GM23338 (cell line): ENCODE measurements around the gene MACO1. TPM values are rescaled to one million over a fixed set of nuclear protein-coding genes. Genes with fewer than 3 reads are reported as not detected.

Experiments used
- ATAC-seq: fragments of 200-7000 bp; cut with Tn5 transposase; 3 replicates; pipeline ENCODE4 v1.9.1; 2020
- DNase-seq: peaks from one replicate; pipeline ENCODE4 v3.0.0-alpha.2; 2015; ENCODE audit warnings: low spot score
- H2AFZ ChIP-seq: fragments of 200-600 bp; sonication (generic); 2 replicates; pipeline ENCODE4 v1.8.0; 2016; ENCODE audit warnings: antibody characterized with exemption, mild to moderate bottlenecking, moderate library complexity
- H3F3A ChIP-seq: fragments of 200-600 bp; sonication (generic); replicated peaks from 2 replicates; pipeline ENCODE4 v1.8.0; 2017; ENCODE audit warnings: antibody characterized with exemption, mixed run types, low read depth
- H3K27ac ChIP-seq: fragments of 200-600 bp; sonication (generic); 2 replicates; pipeline ENCODE4 v1.6.1; 2016; ENCODE audit warnings: low read depth
- H3K27me3 ChIP-seq: fragments of 200-600 bp; sonication (generic); 2 replicates; pipeline ENCODE4 v1.8.0; 2016; ENCODE audit warnings: mild to moderate bottlenecking, mixed run types, moderate library complexity; ENCODE audit not compliant: insufficient read depth
- H3K36me3 ChIP-seq: fragments of 200-600 bp; sonication (generic); 2 replicates; pipeline ENCODE4 v1.8.0; 2016; ENCODE audit warnings: mild to moderate bottlenecking; ENCODE audit not compliant: insufficient read depth
- H3K4me1 ChIP-seq: fragments of 200-600 bp; sonication (generic); 2 replicates; pipeline ENCODE4 v1.8.0; 2016; ENCODE audit warnings: mild to moderate bottlenecking, moderate library complexity; ENCODE audit not compliant: insufficient read depth
- H3K4me2 ChIP-seq: fragments of 200-600 bp; sonication (generic); 2 replicates; pipeline ENCODE4 v1.7.1; 2017; ENCODE audit warnings: mixed run types
- H3K4me3 ChIP-seq: fragments of 200-600 bp; sonication (generic); 2 replicates; pipeline ENCODE4 v1.6.1; 2016; ENCODE audit warnings: mixed run types
- H3K79me2 ChIP-seq: fragments of 200-600 bp; sonication (generic); replicated peaks from 2 replicates; pipeline ENCODE4 v1.8.0; 2017; ENCODE audit warnings: mild to moderate bottlenecking; ENCODE audit not compliant: insufficient read depth
- H3K9me2 ChIP-seq: fragments of 200-600 bp; sonication (generic); 2 replicates; pipeline ENCODE4 v1.8.0; 2017; ENCODE audit not compliant: insufficient read depth
- H4K20me1 ChIP-seq: fragments of 200-600 bp; sonication (generic); replicated peaks from 2 replicates; pipeline ENCODE4 v1.8.0; 2017; ENCODE audit warnings: mild to moderate bottlenecking; ENCODE audit not compliant: insufficient read depth
- H3K27ac Mint-ChIP-seq: 2 replicates; pipeline ENCODE4 v1.8.0; 2020; ENCODE audit warnings: inconsistent platforms, mild to moderate bottlenecking, moderate library complexity, mixed read lengths
- H3K27me3 Mint-ChIP-seq: 3 replicates; pipeline ENCODE4 v1.8.0; 2022; ENCODE audit warnings: low read depth, mild to moderate bottlenecking, moderate library complexity, mixed read lengths, inconsistent platforms; ENCODE audit not compliant: insufficient read depth, poor library complexity
- H3K36me3 Mint-ChIP-seq: 3 replicates; pipeline ENCODE4 v1.8.0; 2021; ENCODE audit warnings: low read depth, mild to moderate bottlenecking, inconsistent platforms, moderate library complexity, mixed read lengths
- H3K4me1 Mint-ChIP-seq: 3 replicates; pipeline ENCODE4 v1.8.0; 2020; ENCODE audit warnings: mild to moderate bottlenecking, inconsistent platforms, mixed read lengths
- H3K4me3 Mint-ChIP-seq: 3 replicates; pipeline ENCODE4 v1.8.0; 2021; ENCODE audit warnings: moderate library complexity, mild to moderate bottlenecking, inconsistent platforms, mixed read lengths
- H3K9me3 Mint-ChIP-seq: 3 replicates; pipeline ENCODE4 v1.8.0; 2020; ENCODE audit warnings: moderate library complexity, mild to moderate bottlenecking, inconsistent platforms, mixed read lengths
- CREB1 ChIP-seq: fragments of 250-450 bp; sonication (Bioruptor Pico); IDR thresholded peaks from 2 replicates; pipeline ENCODE4 v1.5.0; 2020; ENCODE audit warnings: low read depth, mild to moderate bottlenecking, moderate library complexity
- EZH2phosphoT487 ChIP-seq: fragments of 200-600 bp; sonication (generic); IDR thresholded peaks from one replicate; pipeline ENCODE4 v1.8.1; 2018; ENCODE audit warnings: antibody characterized with exemption; ENCODE audit not compliant: unreplicated experiment
- JUNB ChIP-seq: IDR thresholded peaks from one replicate; pipeline ENCODE4 v1.6.1; 2016; ENCODE audit warnings: antibody characterized with exemption; ENCODE audit not compliant: unreplicated experiment
- POLR2AphosphoS5 ChIP-seq: IDR thresholded peaks from 2 replicates; pipeline ENCODE4 v1.6.1; 2016; ENCODE audit warnings: antibody characterized with exemption, low read depth
- STAT1 ChIP-seq: IDR thresholded peaks from one replicate; pipeline ENCODE4 v1.6.1; 2016; ENCODE audit warnings: antibody characterized with exemption; ENCODE audit not compliant: unreplicated experiment
- ZNF114 ChIP-seq: fragments of 250-450 bp; sonication (Bioruptor Pico); IDR thresholded peaks from 2 replicates; pipeline ENCODE4 v1.5.0; 2020; ENCODE audit warnings: mild to moderate bottlenecking, moderate library complexity
- polyA plus RNA-seq: library from polyadenylated mRNA; unstranded; fragments of >200 nt; fragmentation: Nextera tagmentation; extraction: Ambion mirVana; gene quantifications from 2 replicates; pipeline ENCODE4 v1.2.1, GENCODE V29; 2016
- total RNA-seq: library from RNA; depleted of rRNA; stranded (reverse); fragments of >200 nt; shearing (Covaris generic); gene quantifications from 2 replicates; pipeline ENCODE4 v1.2.3, GENCODE V29; 2014
- TF ChIP-seq, protein P1 (sequence below), 2 experiments: fragments of 200-600 bp in 1 of 2; sonication (generic) in 1 of 2; conservative IDR thresholded peaks; 2 replicates each; pipeline versions ENCODE4 v1.5.1 to v1.6.1; 2016 to 2017; ENCODE audit warnings: antibody characterized with exemption in 2 of 2, low read depth in 2 of 2, mild to moderate bottlenecking in 2 of 2, moderate library complexity in 1 of 2
- TF ChIP-seq, protein P2 (sequence below): fragments of 250-450 bp; sonication (Bioruptor Pico); IDR thresholded peaks from 2 replicates; pipeline ENCODE4 v1.5.0; 2020; ENCODE audit warnings: mild to moderate bottlenecking, moderate library complexity
- TF ChIP-seq, protein P3 (sequence below): IDR thresholded peaks from 2 replicates; pipeline ENCODE4 v1.6.1; 2016; ENCODE audit warnings: antibody characterized with exemption

The MACO1 gene
- total and polyA plus RNA-seq, 2 experiments from 2014 or later, result 9.8 to 10.6 TPM

DNA sequence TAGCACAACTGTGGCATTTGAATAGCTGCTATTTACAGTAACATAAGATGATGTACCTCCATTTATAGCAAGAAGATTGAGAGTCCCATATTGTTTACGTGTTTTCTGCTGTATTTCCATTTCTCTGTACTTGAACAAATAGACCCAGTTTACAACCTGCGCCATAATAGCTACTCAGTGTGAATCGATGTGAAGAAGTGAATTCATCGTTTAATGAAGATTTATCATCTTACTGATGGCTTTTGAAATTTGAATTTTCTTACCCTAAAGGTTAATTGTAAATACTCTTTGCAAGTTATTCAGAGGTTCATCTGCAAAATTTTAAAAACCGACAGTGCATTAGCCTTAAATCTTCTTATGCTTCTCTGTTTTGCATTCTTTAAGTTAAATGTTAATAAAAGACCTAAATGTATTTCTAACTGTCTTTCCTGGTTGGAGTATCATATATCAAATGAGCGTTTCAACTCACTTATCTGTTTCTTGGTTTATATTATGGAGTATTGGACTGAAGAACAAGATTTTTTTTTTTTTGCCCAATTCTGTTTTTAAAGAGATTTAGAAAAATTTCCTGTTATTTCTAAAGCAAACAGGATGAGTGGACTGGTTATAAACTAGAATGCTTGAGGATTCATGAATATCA, 2.2 kb downstream of the MACO1 start:
- Mint-ChIP-seq H3K27me3 (peaks cover 3% of the 10 kb centered on the region), H3K4me1 (peaks cover 3% of the 10 kb centered on the region; the same call in 2 of the 3 replicates), H3K4me3 (no peak overlapping the region; the same call in 2 of the 3 replicates), H3K36me3 (no peaks in the 10 kb centered on the region), H3K27ac (no peak overlapping the region), H3K9me3 (no peaks in the 10 kb centered on the region)
- peaks cover 8% of the 10 kb centered on the region for H3K4me1 ChIP-seq
- TF ChIP-seq POLR2AphosphoS5, result no peak
- H3K4me2 ChIP-seq, result no peak overlapping the region
- H2AFZ ChIP-seq, result no peak overlapping the region
- no peak overlapping the region for H3K4me3 ChIP-seq
- H4K20me1 ChIP-seq, result peaks cover 3% of the 10 kb centered on the region
- 0 out of 2 replicates have a peak, but pooled peaks cover 2% of the 10 kb centered on the region for H3F3A ChIP-seq
- peaks cover 9% of the 10 kb centered on the region; the same call in 1 of the 2 replicates for H3K27me3 ChIP-seq
- H3K9me2 ChIP-seq, result no peaks in the 10 kb centered on the region
- no peak for DNase-seq
- H3K79me2 ChIP-seq, result peaks cover 57% of the 10 kb centered on the region
- H3K27ac ChIP-seq, result no peak overlapping the region
- H3K36me3 ChIP-seq, result no peaks in the 10 kb centered on the region
- no peak for ATAC-seq

DNA sequence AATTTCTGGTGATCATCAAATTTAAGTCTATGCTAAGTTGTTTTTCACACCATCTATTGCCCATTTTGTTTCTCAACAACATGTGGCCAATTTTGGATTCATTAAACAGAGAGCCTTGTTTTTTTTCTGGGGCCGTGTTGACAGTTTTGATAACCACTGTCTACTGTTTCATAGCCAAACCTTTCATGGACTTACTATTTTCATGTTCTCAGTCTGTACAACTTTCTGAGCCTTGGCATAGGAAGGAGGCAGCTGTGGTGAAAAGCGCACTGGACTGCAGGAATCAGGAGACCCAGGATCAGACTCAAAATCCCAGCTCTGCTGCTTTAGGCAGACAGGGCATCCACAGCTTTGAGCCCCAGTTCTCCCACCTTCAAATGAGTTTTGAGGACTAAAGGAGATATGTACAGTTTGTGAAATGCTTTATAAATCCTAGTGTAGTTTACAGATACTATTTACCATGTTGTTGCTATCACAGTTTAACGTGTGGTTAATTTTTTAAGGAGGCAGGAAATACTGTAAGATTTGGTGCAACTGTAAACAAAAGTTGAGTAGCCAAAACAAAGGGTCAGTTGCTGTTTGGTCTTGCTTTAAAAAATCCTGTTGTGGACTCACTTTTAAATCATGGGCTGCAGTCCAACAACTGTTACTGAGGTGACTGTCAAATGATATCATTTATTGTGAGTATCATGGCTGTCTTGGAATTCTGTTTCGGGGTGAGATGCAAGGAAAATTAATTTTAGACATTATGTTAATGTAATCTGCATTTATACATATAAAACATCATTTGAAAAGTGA, 2.9 kb downstream of the MACO1 start:
- Histone ChIP-seq H3K36me3 (no peaks in the 10 kb centered on the region), H3K27me3 (peaks cover 7% of the 10 kb centered on the region; the same call in 1 of the 2 replicates), H3K9me2 (no peaks in the 10 kb centered on the region), H3F3A (0 out of 2 replicates have a peak, but pooled peaks cover 2% of the 10 kb centered on the region), H2AFZ (no peak overlapping the region), H3K4me1 (peaks cover 8% of the 10 kb centered on the region), H3K79me2 (peaks cover 60% of the 10 kb centered on the region), H3K4me3 (no peak overlapping the region), H3K4me2 (no peak overlapping the region), H4K20me1 (peaks cover 3% of the 10 kb centered on the region), H3K27ac (no peak overlapping the region)
- H3K36me3 Mint-ChIP-seq, result no peaks in the 10 kb centered on the region
- DNase-seq (no peak), ATAC-seq (no peak)
- no peaks in the 10 kb centered on the region for H3K9me3 Mint-ChIP-seq
- H3K27me3 Mint-ChIP-seq, result peaks cover 3% of the 10 kb centered on the region
- H3K27ac Mint-ChIP-seq, result no peak overlapping the region
- no peak overlapping the region for H3K4me3 Mint-ChIP-seq
- peaks cover 3% of the 10 kb centered on the region; the same call in 2 of the 3 replicates for H3K4me1 Mint-ChIP-seq
- TF ChIP-seq EZH2phosphoT487, result no peak
- TF ChIP-seq, protein P1, sequence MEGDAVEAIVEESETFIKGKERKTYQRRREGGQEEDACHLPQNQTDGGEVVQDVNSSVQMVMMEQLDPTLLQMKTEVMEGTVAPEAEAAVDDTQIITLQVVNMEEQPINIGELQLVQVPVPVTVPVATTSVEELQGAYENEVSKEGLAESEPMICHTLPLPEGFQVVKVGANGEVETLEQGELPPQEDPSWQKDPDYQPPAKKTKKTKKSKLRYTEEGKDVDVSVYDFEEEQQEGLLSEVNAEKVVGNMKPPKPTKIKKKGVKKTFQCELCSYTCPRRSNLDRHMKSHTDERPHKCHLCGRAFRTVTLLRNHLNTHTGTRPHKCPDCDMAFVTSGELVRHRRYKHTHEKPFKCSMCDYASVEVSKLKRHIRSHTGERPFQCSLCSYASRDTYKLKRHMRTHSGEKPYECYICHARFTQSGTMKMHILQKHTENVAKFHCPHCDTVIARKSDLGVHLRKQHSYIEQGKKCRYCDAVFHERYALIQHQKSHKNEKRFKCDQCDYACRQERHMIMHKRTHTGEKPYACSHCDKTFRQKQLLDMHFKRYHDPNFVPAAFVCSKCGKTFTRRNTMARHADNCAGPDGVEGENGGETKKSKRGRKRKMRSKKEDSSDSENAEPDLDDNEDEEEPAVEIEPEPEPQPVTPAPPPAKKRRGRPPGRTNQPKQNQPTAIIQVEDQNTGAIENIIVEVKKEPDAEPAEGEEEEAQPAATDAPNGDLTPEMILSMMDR (conservative IDR thresholded peaks at IDR 0.05; ENCODE audit: low read depth in 2 of 2), result no peak
- TF ChIP-seq CREB1 (CRISPR knock-in tag), result no peak
- TF ChIP-seq, protein P2, sequence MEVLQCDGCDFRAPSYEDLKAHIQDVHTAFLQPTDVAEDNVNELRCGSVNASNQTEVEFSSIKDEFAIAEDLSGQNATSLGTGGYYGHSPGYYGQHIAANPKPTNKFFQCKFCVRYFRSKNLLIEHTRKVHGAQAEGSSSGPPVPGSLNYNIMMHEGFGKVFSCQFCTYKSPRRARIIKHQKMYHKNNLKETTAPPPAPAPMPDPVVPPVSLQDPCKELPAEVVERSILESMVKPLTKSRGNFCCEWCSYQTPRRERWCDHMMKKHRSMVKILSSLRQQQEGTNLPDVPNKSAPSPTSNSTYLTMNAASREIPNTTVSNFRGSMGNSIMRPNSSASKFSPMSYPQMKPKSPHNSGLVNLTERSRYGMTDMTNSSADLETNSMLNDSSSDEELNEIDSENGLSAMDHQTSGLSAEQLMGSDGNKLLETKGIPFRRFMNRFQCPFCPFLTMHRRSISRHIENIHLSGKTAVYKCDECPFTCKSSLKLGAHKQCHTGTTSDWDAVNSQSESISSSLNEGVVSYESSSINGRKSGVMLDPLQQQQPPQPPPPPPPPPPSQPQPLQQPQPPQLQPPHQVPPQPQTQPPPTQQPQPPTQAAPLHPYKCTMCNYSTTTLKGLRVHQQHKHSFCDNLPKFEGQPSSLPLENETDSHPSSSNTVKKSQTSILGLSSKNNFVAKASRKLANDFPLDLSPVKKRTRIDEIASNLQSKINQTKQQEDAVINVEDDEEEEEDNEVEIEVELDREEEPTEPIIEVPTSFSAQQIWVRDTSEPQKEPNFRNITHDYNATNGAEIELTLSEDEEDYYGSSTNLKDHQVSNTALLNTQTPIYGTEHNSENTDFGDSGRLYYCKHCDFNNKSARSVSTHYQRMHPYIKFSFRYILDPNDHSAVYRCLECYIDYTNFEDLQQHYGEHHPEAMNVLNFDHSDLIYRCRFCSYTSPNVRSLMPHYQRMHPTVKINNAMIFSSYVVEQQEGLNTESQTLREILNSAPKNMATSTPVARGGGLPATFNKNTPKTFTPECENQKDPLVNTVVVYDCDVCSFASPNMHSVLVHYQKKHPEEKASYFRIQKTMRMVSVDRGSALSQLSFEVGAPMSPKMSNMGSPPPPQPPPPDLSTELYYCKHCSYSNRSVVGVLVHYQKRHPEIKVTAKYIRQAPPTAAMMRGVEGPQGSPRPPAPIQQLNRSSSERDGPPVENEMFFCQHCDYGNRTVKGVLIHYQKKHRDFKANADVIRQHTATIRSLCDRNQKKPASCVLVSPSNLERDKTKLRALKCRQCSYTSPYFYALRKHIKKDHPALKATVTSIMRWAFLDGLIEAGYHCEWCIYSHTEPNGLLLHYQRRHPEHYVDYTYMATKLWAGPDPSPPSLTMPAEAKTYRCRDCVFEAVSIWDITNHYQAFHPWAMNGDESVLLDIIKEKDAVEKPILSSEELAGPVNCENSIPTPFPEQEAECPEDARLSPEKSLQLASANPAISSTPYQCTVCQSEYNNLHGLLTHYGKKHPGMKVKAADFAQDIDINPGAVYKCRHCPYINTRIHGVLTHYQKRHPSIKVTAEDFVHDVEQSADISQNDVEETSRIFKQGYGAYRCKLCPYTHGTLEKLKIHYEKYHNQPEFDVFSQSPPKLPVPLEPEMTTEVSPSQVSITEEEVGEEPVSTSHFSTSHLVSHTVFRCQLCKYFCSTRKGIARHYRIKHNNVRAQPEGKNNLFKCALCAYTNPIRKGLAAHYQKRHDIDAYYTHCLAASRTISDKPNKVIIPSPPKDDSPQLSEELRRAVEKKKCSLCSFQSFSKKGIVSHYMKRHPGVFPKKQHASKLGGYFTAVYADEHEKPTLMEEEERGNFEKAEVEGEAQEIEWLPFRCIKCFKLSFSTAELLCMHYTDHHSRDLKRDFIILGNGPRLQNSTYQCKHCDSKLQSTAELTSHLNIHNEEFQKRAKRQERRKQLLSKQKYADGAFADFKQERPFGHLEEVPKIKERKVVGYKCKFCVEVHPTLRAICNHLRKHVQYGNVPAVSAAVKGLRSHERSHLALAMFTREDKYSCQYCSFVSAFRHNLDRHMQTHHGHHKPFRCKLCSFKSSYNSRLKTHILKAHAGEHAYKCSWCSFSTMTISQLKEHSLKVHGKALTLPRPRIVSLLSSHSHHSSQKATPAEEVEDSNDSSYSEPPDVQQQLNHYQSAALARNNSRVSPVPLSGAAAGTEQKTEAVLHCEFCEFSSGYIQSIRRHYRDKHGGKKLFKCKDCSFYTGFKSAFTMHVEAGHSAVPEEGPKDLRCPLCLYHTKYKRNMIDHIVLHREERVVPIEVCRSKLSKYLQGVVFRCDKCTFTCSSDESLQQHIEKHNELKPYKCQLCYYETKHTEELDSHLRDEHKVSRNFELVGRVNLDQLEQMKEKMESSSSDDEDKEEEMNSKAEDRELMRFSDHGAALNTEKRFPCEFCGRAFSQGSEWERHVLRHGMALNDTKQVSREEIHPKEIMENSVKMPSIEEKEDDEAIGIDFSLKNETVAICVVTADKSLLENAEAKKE (CRISPR knock-in tag), result no peak
- TF ChIP-seq JUNB, result no peak
- TF ChIP-seq STAT1, result no peak
- TF ChIP-seq, protein P3, sequence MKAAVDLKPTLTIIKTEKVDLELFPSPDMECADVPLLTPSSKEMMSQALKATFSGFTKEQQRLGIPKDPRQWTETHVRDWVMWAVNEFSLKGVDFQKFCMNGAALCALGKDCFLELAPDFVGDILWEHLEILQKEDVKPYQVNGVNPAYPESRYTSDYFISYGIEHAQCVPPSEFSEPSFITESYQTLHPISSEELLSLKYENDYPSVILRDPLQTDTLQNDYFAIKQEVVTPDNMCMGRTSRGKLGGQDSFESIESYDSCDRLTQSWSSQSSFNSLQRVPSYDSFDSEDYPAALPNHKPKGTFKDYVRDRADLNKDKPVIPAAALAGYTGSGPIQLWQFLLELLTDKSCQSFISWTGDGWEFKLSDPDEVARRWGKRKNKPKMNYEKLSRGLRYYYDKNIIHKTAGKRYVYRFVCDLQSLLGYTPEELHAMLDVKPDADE, result no peak
- TF ChIP-seq ZNF114 (CRISPR knock-in tag), result no peak
